AG09309 (cell line): ENCODE data around the gene KIAA1143.
A peak's percentile ranks its signal among the peaks of the same experiment; 100 is the strongest.

Source experiments
- DNase-seq: peaks from one replicate; pipeline ENCODE4 v3.0.0-alpha.2; 2010; ENCODE audit warnings: low read depth
- H3K4me3 ChIP-seq: 2 replicates; pipeline ENCODE4 v1.5.1; 2011; ENCODE audit warnings: mild to moderate bottlenecking, low read depth, low read length, moderate library complexity; ENCODE audit not compliant: control insufficient read depth
- CTCF ChIP-seq: IDR thresholded peaks from 2 replicates; pipeline ENCODE4 v1.5.1; 2011; ENCODE audit warnings: mild to moderate bottlenecking, low read depth, low read length, inconsistent platforms; ENCODE audit not compliant: insufficient read depth, control insufficient read depth; ENCODE audit errors: missing control alignments

Gene KIAA1143

GRCh38 chr3:44761424-44762169 is at the start of gene KIAA1143, which contains the start of gene KIF15:
Gene KIAA1143 (minus strand): TSS chr3:44761619. CDS start chr3:44761602, 17 bp downstream.
Gene KIF15 (plus strand): TSS chr3:44761794. CDS start chr3:44761866, 72 bp downstream.
- peak; percentile 72 for DNase-seq
- TF ChIP-seq CTCF: no peak
- H3K4me3 ChIP-seq: peak within 1 kb of the TSS; percentile 70

- no peak overlapping the region for H3K4me3 ChIP-seq
- no peak for DNase-seq
- no peak for TF ChIP-seq CTCF
Observed at GRCh38 chr3:44805960-44806359, 44.5 kb upstream of the KIAA1143 start.

- TF ChIP-seq CTCF: no peak
- no peak for DNase-seq
- no peak overlapping the region for H3K4me3 ChIP-seq
Observed at GRCh38 chr3:44803298-44803697, 41.9 kb upstream of the KIAA1143 start.

- TF ChIP-seq CTCF: no peak
- DNase-seq: no peak
- no peak overlapping the region for H3K4me3 ChIP-seq
Observed at GRCh38 chr3:44802011-44802410, 40.6 kb upstream of the KIAA1143 start.

GRCh38 chr3:44795197-44795596 is 33.8 kb upstream of the KIAA1143 start:
- DNase-seq: peak; percentile 21
- no peak overlapping the region for H3K4me3 ChIP-seq
- TF ChIP-seq CTCF: no peak

- DNase-seq: no peak
- no peak for TF ChIP-seq CTCF
- H3K4me3 ChIP-seq: no peak overlapping the region
Observed at GRCh38 chr3:44782891-44783290, 21.5 kb upstream of the KIAA1143 start.
